Measurements from ENCODE around the gene ENTPD6. TPM values are rescaled to one million over a fixed set of nuclear protein-coding genes. Genes with fewer than 3 reads are reported as not detected.
"Not testable (repeated sequence)": the region's sequence is repeated elsewhere in the genome, so short reads cannot be mapped to it uniquely, and the experiment has no call there.

ENTPD6 gene
- total RNA-seq, 2 donors from 2014 or later, result 62.5 to 63.2 TPM

DNA sequence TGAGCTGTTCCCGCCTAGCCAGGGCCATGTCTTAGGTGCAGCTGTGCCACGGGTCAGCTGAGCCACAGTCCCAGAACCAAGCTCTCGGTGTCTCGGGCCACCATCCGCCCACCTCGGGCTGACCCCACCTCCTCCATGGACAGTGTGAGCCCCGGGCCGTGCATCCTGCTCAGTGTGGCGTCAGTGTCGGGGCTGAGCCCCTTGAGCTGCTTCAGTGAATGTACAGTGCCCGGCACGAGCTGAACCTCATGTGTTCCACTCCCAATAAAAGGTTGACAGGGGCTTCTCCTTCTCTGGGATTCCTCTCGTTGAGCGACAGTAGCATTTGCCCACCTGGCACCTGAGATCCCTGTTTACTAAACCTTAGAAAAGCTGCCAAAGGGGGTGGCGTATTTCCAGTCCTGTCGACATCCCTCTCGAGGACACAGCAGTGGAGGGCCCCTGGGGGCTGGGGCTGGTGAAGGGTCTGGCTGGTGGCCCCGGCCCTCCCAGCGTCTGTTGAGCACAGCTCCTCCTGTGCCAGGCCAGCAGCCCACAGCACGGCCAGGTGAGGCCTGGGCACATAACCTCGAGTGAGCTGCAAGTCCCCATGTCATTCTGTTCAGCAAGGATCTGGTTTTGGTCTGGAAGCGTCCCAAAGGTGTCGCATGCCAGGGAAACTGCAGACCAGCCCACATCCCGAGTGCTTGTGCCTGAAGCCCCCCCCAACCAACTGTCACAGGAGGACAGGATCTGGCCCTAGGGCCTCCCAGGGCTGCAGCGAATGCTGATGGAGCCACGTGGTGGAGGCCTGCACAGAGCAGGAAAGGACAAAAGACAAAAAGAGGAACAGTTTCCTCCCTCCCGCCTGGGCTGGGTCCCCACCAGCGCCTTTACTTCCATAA is 31.2 kb downstream of the ENTPD6 start:
- ATAC-seq, result no peak
- no peak for DNase-seq
- Mint-ChIP-seq H3K36me3 (ENCODE audit: low read depth) (no peaks in the 10 kb centered on the region), H3K27ac (no peak overlapping the region), H3K4me1 (no peaks in the 10 kb centered on the region), H3K4me3 (no peak overlapping the region), H3K27me3 (no peaks in the 10 kb centered on the region)
- H3K9me3 ChIP-seq (ENCODE audit: control insufficient read depth, low read length, poor library complexity, severe bottlenecking), result no peaks in the 10 kb centered on the region

DNA sequence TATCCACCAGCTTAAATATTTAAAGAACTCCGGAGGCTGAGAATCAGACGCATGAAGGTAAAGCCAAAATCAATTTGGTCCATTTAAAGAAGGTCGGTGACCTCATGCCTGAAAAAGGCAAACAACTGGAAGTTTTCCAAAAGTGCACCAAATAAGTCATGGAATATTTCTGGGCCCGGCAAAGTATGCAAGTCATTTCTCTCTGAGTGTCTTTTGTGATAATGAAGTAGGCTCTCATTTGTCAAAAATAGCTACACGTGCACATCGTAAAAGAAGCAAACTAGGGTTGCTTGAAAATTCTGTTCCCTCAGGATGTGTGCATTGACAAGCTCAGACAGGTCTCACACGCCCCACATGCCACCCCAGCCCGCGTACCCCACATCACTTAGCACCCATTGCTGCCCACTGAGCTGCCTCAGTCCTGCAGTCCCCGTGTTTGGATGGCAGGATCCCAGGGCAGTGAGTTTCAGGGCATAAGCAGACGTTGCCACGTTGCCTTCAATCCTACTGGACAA is 31.9 kb downstream of the ENTPD6 start:
- H3K9me3 ChIP-seq (ENCODE audit: control insufficient read depth, low read length, poor library complexity, severe bottlenecking), result no peaks in the 10 kb centered on the region
- Mint-ChIP-seq H3K27me3 (no peaks in the 10 kb centered on the region), H3K4me3 (no peak overlapping the region), H3K36me3 (ENCODE audit: low read depth) (no peaks in the 10 kb centered on the region), H3K4me1 (no peaks in the 10 kb centered on the region), H3K27ac (no peak overlapping the region)
- ATAC-seq, result no peak
- DNase-seq, result no peak

DNA sequence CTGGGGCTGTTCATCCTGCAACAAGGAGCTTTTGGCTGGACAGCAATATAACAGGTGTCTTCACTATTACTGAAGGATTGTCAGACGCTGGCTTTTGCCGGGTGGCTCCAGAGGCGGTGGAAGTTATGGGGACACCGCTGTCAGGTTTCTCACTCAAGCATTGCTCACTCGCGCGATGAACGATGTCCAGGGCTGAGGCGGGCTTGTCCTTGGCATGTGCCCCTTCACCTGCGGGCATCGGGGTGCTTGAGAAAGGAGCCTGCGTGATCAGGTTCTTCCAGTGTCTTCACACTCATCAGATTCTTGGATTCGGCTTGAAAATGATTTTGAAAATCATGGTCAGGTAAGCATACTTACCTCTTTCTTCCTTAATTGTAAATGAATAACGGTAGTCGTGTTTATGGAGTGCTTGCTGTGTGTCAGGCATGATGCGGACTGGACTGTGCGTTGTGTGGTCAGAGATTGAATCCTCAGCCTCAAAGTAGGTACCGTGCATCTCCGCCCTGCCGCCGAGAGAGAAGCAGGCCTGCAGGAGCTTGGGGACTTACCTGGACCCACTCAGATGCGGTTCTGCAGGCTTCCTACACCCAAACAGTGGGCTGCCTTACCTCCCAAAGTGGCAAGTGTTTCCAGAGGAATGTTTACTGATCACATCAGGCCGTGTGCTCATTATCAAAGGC is 34.1 kb downstream of the ENTPD6 start:
- no peak overlapping the region for H3K27ac Mint-ChIP-seq
- no peaks in the 10 kb centered on the region for H3K9me3 ChIP-seq (ENCODE audit: control insufficient read depth, low read length, poor library complexity, severe bottlenecking)
- H3K4me1 Mint-ChIP-seq, result no peaks in the 10 kb centered on the region
- H3K27me3 Mint-ChIP-seq, result peaks cover under 1% of the 10 kb centered on the region
- no peak for ATAC-seq
- no peaks in the 10 kb centered on the region for H3K36me3 Mint-ChIP-seq (ENCODE audit: low read depth)
- no peak overlapping the region for H3K4me3 Mint-ChIP-seq
- no peak for DNase-seq

DNA sequence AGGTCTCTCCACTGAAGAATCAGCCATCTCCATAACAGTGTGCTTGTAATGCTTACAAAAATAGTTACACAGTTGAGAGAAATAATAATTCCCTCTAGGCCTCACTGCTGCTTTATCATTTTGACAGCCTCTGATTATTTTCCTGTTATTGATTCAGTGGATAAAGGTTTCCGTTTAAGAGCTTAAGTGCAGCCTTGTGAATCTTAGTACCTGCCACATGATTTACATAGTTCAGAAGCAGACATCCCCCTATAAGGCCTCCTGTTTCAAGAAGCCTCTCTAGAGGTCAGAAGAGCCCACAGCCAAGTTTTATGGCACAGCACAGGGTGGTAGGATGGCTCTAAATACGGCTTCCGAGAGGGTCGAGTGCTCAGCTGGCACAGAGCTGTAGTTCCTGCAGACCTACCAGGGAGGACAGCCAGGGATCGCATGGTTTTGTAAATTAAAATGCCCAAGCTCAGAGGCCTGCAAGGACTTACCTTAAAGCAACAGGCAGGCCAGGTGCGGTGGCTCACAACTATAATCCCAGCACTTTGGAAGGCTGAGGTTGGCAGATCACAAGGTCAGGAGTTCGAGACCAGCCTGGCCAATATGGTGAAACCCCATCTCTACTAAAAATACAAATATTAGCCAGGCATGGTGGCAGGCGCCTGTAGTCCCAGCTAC is 34.8 kb downstream of the ENTPD6 start:
- no peak for ATAC-seq

DNA sequence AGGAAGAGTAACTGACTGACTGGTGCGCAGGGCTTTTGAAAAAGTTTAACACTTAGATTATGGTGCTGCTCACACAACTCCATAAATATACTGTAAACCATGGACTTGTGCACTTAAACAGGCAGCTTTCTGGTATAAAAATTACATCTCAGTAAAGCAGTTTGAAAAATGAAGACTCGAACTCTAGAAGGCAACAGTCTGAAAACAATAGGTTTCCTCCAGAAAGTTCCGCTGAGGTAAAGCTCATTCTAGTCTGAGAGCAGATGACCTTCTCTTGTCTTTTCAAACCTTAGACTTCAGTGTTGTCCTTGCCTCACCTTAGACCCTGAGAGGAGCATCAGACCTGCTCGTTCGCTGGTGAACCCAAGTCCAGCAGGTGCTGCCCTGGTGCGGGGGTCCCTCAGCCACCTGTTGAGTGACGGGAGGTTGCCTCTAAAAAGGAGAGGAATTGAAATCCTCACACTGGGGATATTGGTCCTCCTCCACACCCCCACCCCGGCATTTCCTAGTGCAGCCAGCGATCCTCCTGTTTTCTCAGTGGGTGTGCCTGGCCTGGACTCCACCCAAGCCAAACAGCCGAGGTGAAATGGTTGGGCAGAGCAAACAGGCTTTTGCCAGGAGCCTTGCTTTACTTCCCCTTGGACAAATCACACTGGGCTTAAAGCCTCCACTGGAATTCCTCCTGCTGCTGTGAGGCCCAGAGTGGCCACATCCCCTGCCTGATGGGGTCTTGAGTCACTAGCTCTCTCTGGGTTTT is 37.7 kb downstream of the ENTPD6 start:
- no peak for ATAC-seq
- Mint-ChIP-seq H3K27ac (no peak overlapping the region), H3K4me3 (no peak overlapping the region), H3K4me1 (peaks cover 6% of the 10 kb centered on the region), H3K27me3 (peaks cover 23% of the 10 kb centered on the region), H3K36me3 (ENCODE audit: low read depth) (no peaks in the 10 kb centered on the region)
- H3K9me3 ChIP-seq (ENCODE audit: control insufficient read depth, low read length, poor library complexity, severe bottlenecking), result no peaks in the 10 kb centered on the region
- no peak for DNase-seq

More for the DNA sequence above, 34.8 kb downstream of the ENTPD6 start:
- Mint-ChIP-seq H3K4me1 (no peaks in the 10 kb centered on the region), H3K27ac (no peak overlapping the region), H3K27me3 (peaks cover 5% of the 10 kb centered on the region), H3K4me3 (no peak overlapping the region), H3K36me3 (ENCODE audit: low read depth) (no peaks in the 10 kb centered on the region)
- no peak for DNase-seq
- H3K9me3 ChIP-seq (ENCODE audit: control insufficient read depth, low read length, poor library complexity, severe bottlenecking), result no peaks in the 10 kb centered on the region

DNA sequence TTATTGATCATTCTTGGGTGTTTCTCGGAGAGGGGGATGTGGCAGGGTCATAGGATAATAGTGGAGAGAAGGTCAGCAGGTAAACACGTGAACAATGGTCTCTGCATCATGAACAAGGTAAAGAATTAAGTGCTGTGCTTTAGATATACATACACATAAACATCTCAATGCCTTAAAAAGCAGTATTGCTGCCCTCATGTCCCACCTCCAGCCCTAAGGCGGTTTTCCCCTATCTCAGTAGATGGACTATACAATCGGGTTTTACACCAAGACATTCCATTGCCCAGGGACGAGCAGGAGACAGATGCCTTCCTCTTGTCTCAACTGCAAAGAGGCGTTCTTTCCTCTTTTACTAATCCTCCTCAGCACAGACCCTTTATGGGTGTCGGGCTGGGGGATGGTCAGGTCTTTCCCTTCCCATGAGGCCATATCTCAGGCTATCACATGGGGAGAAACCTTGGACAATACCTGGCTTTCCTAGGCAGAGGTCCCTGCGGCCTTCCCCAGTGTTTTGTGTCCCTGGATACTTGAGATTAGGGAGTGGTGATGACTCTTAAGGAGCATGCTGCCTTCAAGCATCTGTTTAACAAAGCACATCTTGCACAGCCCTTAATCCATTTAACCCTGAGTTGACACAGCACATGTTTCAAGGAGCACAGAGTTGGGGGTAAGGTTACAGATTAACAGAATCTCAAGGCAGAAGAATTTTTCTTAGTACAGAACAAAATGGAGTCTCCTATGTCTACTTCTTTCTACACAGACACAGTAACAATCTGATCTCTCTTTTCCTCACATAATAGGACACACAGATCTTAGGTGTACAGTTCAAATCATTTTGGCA is 38.7 kb downstream of the ENTPD6 start:
- not testable (repeated sequence) for H3K4me3 Mint-ChIP-seq; H3K9me3 ChIP-seq (ENCODE audit: control insufficient read depth, low read length, poor library complexity, severe bottlenecking); DNase-seq; ATAC-seq; H3K4me1 Mint-ChIP-seq; H3K27ac Mint-ChIP-seq; H3K36me3 Mint-ChIP-seq (ENCODE audit: low read depth)
- peaks cover 30% of the 10 kb centered on the region for H3K27me3 Mint-ChIP-seq

DNA sequence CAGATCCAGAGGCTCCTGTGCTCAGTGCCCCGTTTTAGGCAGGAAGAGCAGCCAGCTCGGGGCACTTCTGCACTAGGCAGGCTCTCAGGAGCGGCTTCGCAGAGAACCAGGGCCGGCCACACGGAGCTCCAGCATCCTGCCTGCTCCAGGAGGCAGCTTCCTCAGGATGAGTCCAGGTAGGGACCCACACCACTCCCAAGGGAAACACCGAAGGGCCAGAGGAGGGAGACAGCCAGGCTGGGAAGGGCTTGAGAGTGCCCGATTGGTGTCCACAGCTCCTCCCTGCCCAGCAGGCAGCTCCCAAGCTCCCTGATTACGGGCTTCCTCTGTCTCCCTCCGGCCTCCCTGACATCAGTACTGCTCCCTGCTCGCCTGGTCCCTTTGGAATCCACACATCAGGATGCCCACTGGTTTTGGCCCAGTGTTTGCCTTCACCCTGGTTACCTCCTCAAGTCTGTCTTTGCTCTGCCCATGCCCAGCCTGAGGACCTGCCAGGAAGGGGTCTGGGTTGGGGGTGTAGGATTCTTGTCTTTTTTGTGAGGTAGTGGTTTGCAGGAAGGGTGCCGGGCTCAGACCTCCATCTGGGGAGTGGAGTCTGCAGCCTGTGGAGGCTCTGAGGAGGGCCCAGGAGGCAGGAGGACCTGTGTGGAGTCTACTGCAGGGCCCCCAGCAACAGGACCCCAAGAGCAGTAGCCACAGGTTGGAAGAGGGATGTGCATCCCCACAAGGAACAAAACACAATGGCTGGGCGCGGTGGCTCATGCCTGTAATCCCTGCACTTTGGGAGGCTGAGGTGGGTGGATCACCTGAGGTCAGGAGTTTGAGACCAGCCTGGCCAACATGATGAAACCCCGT is 41.2 kb downstream of the ENTPD6 start:
- Mint-ChIP-seq H3K27ac (no peak overlapping the region), H3K27me3 (peaks cover 30% of the 10 kb centered on the region), H3K36me3 (ENCODE audit: low read depth) (no peaks in the 10 kb centered on the region), H3K4me1 (peaks cover 7% of the 10 kb centered on the region), H3K4me3 (no peak overlapping the region)
- ATAC-seq, result no peak
- H3K9me3 ChIP-seq (ENCODE audit: control insufficient read depth, low read length, poor library complexity, severe bottlenecking), result no peaks in the 10 kb centered on the region
- DNase-seq, result no peak

DNA sequence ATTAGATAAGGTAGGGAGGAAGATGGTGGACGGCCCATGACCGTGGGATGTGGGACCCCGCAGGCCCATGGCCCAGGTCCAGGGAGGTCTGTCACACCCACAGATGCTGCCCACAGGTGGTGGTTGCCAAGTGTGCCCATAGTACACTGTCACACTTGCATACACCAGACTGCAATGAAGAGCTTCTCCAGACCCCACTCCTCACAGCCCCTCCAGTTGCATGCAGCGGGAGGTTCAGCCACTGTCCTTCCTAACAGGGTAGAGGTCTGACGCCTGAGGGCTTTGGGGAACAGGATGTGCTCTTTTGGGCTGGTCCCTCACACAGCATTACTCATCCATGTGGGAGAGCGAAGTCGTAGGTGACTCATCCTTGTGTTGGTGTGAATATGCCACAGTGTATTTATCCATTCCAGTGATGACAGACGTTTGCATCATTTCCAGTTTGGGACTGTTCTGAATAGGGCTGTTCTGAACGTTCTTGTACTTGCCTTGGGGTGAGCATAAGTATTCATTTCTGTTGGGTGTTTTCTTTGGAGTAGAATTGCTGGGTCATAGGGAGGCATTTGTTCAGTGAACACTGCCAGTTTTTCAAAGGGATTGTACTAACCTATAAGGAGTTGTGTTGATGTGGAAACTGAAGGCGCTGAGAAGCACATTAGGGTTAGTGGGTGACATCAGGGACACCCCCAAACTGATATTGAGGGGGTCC is 42.3 kb downstream of the ENTPD6 start:
- Mint-ChIP-seq H3K4me3 (no peak overlapping the region), H3K27ac (peak overlapping the region; percentile 65), H3K4me1 (peaks cover 7% of the 10 kb centered on the region), H3K36me3 (ENCODE audit: low read depth) (no peaks in the 10 kb centered on the region), H3K27me3 (peaks cover 37% of the 10 kb centered on the region)
- ATAC-seq (peak; percentile 54), DNase-seq (no peak)
- no peaks in the 10 kb centered on the region for H3K9me3 ChIP-seq (ENCODE audit: control insufficient read depth, low read length, poor library complexity, severe bottlenecking)

DNA sequence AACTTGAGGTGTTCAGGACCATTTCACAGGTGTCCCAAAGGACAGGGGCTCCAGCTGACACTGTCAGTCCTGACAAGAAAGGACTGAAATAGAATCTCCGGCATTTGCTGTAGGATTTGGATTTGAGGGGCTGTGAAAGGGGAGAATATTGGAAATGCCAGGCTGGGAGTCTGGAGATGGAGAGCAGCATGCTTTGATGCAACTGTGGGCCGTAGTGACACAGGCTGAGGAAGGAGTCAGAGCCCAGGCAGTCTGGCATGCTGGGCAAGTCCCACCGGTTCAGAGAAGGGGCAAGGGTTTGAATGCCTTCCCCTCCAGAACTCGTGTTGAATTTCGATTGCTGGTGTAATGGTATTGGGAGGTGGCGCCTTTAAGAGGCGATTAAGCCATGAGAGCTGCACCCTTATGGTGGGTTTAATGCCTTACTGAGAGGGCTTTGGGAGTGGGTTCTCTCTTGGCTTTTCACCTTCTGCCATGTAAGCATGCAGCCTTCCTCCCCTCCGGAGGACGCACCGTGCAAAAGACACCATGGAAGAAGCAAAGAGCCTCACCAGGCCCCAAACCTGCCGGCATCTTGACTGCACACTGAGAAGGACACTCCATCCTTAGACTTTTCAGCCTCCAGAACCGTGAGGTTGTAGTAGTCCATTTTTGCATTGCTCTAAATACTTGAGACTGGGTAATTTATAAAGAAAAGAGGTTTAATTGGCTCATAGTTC is 43.0 kb downstream of the ENTPD6 start:
- DNase-seq, result no peak
- peak overlapping the region; percentile 65 for H3K27ac Mint-ChIP-seq
- no peak for ATAC-seq
- H3K4me1 Mint-ChIP-seq, result peaks cover 7% of the 10 kb centered on the region
- H3K27me3 Mint-ChIP-seq, result peaks cover 37% of the 10 kb centered on the region
- H3K9me3 ChIP-seq (ENCODE audit: control insufficient read depth, low read length, poor library complexity, severe bottlenecking), result no peaks in the 10 kb centered on the region
- no peaks in the 10 kb centered on the region for H3K36me3 Mint-ChIP-seq (ENCODE audit: low read depth)
- no peak overlapping the region for H3K4me3 Mint-ChIP-seq

DNA sequence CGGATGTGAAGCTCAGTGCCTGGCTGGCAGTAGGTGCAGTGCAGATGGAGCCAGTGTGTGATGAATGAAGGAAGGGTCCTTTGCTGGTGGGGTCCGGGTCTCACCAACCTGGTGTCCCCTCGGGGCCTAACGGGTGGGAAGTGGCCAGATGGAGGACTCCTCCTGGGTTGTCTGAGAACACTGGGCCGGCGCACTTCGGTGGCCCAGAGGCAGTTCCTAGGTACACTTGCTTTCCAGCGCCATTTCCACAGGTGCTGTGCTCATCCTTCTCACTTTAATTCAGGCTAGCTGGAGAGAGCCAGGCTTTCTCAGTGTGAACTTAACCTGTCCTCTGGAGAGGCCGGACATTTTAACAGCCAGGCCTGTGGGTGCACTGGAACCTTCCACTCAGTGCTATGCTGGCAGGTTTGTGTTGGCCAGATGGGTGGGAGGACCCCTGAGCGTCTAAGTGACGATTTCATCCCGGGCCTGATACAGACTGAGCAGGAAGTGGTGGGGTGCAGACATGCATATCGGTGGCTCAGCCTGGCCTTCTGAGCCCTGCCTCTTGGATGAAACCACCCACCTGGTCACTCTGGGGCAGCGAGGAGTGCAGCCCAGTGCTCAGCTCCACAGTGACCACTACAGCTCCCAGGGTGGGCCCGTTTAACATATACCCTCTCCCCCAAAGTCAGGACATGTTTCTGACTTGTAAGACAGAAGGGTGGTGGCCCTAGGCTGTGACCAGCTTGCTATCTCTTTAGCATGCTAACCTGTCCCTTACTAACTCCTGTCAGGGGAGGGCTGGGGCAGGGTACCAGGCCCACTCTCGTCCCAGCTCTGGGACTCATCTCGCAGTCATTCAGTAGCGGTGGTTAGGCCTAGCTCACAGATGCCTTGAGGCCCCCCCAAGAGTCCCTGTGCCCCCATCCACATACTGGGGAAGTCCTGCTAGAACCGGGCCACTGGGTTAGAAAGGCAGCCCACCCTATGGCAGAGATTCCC is 44.2 kb downstream of the ENTPD6 start:
- H3K36me3 Mint-ChIP-seq (ENCODE audit: low read depth), result no peaks in the 10 kb centered on the region
- H3K27me3 Mint-ChIP-seq, result peaks cover 36% of the 10 kb centered on the region
- H3K4me3 Mint-ChIP-seq, result no peak overlapping the region
- no peak for ATAC-seq
- DNase-seq, result no peak
- H3K27ac Mint-ChIP-seq, result no peak overlapping the region
- no peaks in the 10 kb centered on the region for H3K9me3 ChIP-seq (ENCODE audit: control insufficient read depth, low read length, poor library complexity, severe bottlenecking)
- peaks cover 7% of the 10 kb centered on the region for H3K4me1 Mint-ChIP-seq

All from T-helper 17 cell (primary cell).